Activated CD4-positive, alpha-beta T cell treated with anti-CD3 and anti-CD28 coated beads, Interleukin-2, amount 10 ng/mL, durations not matched to agents 7 days and 5 days (primary cell): ENCODE measurements around the gene FITM2. TPM values are rescaled to one million over a fixed set of nuclear protein-coding genes. Genes with fewer than 3 reads are reported as not detected.

ENCODE experiments used
- CTCF ChIA-PET: fragments of 350-600 bp; sonication (Branson Sonifier 250); formaldehyde crosslinking; loops from one replicate; lab custom pipeline; 2021; ENCODE audit warnings: antibody characterized with exemption; lab: Charles Lee
- POLR2A ChIA-PET: fragments of 350-600 bp; sonication (Branson Sonifier 250); formaldehyde crosslinking; loops from one replicate; lab custom pipeline; 2021; ENCODE audit warnings: antibody characterized with exemption; lab: Charles Lee
- DNase-seq: peaks from one replicate; pipeline ENCODE4 v3.0.0-alpha.2; 2020
- H3K27ac Mint-ChIP-seq: one replicate; pipeline ENCODE4 v1.8.0; 2021; ENCODE audit warnings: mild to moderate bottlenecking, moderate library complexity, mixed read lengths
- H3K27me3 Mint-ChIP-seq: one replicate; pipeline ENCODE4 v1.8.0; 2021; ENCODE audit warnings: mixed read lengths
- H3K36me3 Mint-ChIP-seq: one replicate; pipeline ENCODE4 v1.8.0; 2021; ENCODE audit warnings: low read depth, mixed read lengths
- H3K4me1 Mint-ChIP-seq: one replicate; pipeline ENCODE4 v1.8.0; 2021; ENCODE audit warnings: mixed read lengths
- H3K4me3 Mint-ChIP-seq: one replicate; pipeline ENCODE4 v1.8.0; 2021; ENCODE audit warnings: mild to moderate bottlenecking, moderate library complexity, mixed read lengths
- H3K9me3 Mint-ChIP-seq: one replicate; pipeline ENCODE4 v1.8.0; 2021; ENCODE audit warnings: mixed read lengths
- total RNA-seq, 2 experiments: library from RNA; stranded (reverse); gene quantifications; one replicate each; pipeline ENCODE4 v1.2.3, GENCODE V29; 2021

Gene FITM2
- total RNA-seq, 2 experiments from 2014 or later: 4.8 to 4.9 TPM

DNA sequence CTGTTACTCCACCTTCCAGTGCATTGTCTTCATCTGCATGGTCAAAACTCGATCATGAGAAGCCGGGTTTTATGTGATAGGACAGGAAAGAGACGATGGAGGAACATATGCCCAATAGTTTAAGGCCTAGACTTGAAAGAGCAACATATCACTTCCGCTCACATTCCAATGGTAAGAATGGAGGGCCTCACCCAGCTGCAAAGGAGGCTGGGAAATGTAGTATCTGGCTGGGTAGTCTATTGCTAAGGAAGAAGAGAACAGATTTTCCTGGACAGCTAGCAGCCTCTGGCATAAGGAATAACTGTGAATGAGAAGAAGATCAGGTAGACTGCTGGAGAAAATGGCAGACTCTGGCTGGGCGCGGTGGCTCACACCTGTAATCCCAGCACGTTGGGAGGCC, 19.2 kb downstream of the FITM2 start:
- no peak overlapping the region for H3K4me3 Mint-ChIP-seq
- no peaks in the 10 kb centered on the region for H3K4me1 Mint-ChIP-seq
- no peaks in the 10 kb centered on the region for H3K36me3 Mint-ChIP-seq
- no peaks in the 10 kb centered on the region for H3K27me3 Mint-ChIP-seq
- H3K27ac Mint-ChIP-seq: no peak overlapping the region
- no peaks in the 10 kb centered on the region for H3K9me3 Mint-ChIP-seq
- ChIA-PET CTCF (interaction anchor here (1.0 kb wide), 1 partner anchor 19 kb away, joined by 4 read pairs; the partner anchor contains the start of gene FITM2), POLR2A (no interaction called here)
- no peak for DNase-seq

GRCh38 chr20:44288252-44288651, 22.8 kb downstream of the FITM2 start:
- peak; percentile 24 for DNase-seq
- POLR2A ChIA-PET: no interaction called here
- H3K9me3 Mint-ChIP-seq: no peaks in the 10 kb centered on the region
- CTCF ChIA-PET: no interaction called here
- H3K27me3 Mint-ChIP-seq: no peaks in the 10 kb centered on the region
- no peak overlapping the region for H3K4me3 Mint-ChIP-seq
- no peaks in the 10 kb centered on the region for H3K4me1 Mint-ChIP-seq
- no peaks in the 10 kb centered on the region for H3K36me3 Mint-ChIP-seq
- H3K27ac Mint-ChIP-seq: no peak overlapping the region

DNA sequence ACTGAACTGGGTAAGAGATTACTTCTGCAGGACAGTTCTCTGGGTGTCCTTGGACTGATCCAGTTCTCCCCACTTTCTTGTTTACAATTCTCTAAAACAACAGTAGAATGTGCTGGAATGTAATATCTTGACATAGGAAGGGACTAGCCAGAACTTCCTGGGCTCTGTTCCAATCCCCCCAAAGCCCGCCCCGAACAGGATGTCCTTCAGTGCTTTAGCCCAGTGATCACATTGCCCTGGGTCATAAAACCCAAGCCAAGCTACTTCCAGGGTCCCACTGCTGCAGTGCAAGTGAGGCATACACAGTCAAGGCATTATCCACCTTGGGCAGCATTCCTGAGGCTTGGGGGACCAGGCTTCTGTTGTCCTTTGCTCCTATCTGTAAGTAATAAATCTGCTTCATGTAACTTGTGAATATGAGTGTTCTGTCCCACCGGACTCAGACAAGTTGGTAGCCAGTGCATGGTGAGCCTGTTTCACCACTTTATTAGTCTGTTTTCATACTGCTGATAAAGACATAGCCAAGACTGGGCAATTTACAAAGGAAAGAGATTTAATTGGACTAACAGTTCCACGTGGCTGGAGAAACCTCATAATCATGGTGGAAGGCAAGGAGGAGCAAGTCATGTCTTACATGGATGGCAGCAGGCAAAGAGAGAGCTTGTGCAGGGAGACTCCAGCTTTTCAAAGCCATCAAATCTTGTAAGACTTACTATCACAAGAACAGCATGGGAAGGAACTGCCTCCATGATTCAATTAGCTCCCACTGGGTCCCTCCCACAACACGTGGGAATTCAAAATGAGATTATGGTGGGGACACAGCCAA, 23.5 kb downstream of the FITM2 start:
- no peaks in the 10 kb centered on the region for H3K4me1 Mint-ChIP-seq
- H3K27ac Mint-ChIP-seq: no peak overlapping the region
- no peak overlapping the region for H3K4me3 Mint-ChIP-seq
- no peak for DNase-seq
- no peaks in the 10 kb centered on the region for H3K9me3 Mint-ChIP-seq
- CTCF ChIA-PET: no interaction called here
- POLR2A ChIA-PET: no interaction called here
- H3K36me3 Mint-ChIP-seq: no peaks in the 10 kb centered on the region
- H3K27me3 Mint-ChIP-seq: no peaks in the 10 kb centered on the region

GRCh38 chr20:44284032-44284431, 27.0 kb downstream of the FITM2 start:
- Mint-ChIP-seq H3K4me3 (no peak overlapping the region), H3K27me3 (no peaks in the 10 kb centered on the region), H3K36me3 (no peaks in the 10 kb centered on the region), H3K4me1 (no peaks in the 10 kb centered on the region), H3K27ac (no peak overlapping the region), H3K9me3 (no peaks in the 10 kb centered on the region)
- ChIA-PET POLR2A (no interaction called here), CTCF (no interaction called here)
- DNase-seq: no peak

- Mint-ChIP-seq H3K27ac (no peak overlapping the region), H3K9me3 (no peaks in the 10 kb centered on the region), H3K4me3 (no peak overlapping the region), H3K36me3 (no peaks in the 10 kb centered on the region), H3K4me1 (no peaks in the 10 kb centered on the region), H3K27me3 (no peaks in the 10 kb centered on the region)
- no peak for DNase-seq
- ChIA-PET POLR2A (no interaction called here), CTCF (interaction anchor here (1.2 to 1.4 kb wide), 3 partner anchors 7 to 29 kb away, joined by 3 to 4 read pairs (median 3); partner anchors contain the start of gene FITM2)
These were observed 28.8 kb downstream of the FITM2 start for GRCh38 chr20:44282192-44282591.

GRCh38 chr20:44280387-44280786, 30.6 kb downstream of the FITM2 start:
- ChIA-PET POLR2A (no interaction called here), CTCF (interaction anchor here (1.3 kb wide), 1 partner anchor 15 kb away, joined by 3 read pairs; no protein-coding TSS in a partner anchor)
- no peak for DNase-seq
- Mint-ChIP-seq H3K4me3 (no peak overlapping the region), H3K9me3 (no peaks in the 10 kb centered on the region), H3K27ac (no peak overlapping the region), H3K27me3 (no peaks in the 10 kb centered on the region), H3K36me3 (no peaks in the 10 kb centered on the region), H3K4me1 (no peaks in the 10 kb centered on the region)

- H3K4me1 Mint-ChIP-seq: no peaks in the 10 kb centered on the region
- ChIA-PET POLR2A (no interaction called here), CTCF (interaction anchor here (1.3 kb wide), 1 partner anchor 14 kb away, joined by 3 read pairs; no protein-coding TSS in a partner anchor)
- H3K27me3 Mint-ChIP-seq: no peaks in the 10 kb centered on the region
- H3K9me3 Mint-ChIP-seq: no peaks in the 10 kb centered on the region
- no peak overlapping the region for H3K27ac Mint-ChIP-seq
- no peak for DNase-seq
- H3K4me3 Mint-ChIP-seq: no peak overlapping the region
- no peaks in the 10 kb centered on the region for H3K36me3 Mint-ChIP-seq
These were observed 31.8 kb downstream of the FITM2 start for GRCh38 chr20:44279228-44279627.

DNA sequence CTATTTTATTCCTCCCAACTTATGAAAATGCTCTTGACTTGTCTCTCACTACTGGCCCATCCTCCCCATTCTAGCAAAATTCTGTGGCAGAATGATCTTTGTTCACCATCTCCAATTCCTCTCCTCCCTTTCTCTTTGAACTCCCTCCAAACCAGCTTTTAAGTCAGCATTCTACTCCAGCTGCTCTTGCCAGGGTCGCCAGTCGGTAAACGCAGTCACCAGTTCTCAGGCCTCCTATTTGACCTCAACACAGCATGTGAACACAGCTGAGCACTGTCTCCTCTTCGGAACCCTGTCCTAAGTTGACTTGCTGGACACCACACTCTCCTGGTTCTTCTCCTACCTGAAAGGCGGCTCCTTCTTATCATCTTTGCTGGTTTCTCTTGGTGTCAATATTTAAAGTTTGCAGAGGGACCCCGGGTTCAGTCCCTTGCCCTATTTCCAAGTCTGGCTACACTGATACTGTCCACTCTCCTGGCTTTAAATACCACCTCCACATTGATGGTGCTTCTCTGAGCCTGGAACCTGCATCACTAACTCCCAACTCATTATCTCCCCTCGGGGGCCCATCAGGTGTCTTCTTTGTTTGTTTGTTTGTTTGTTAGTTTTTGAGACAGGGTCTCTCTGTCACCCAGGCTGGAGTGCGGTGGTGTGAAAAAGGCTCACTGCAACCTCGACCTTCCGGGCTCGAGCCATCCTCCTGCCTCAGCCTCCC, 36.5 kb downstream of the FITM2 start:
- CTCF ChIA-PET: interaction anchor here (1.9 kb wide), 1 partner anchor 8 kb away, joined by 3 read pairs; no protein-coding TSS in a partner anchor
- Mint-ChIP-seq H3K4me1 (no peaks in the 10 kb centered on the region), H3K36me3 (no peaks in the 10 kb centered on the region), H3K4me3 (no peak overlapping the region), H3K9me3 (no peaks in the 10 kb centered on the region), H3K27ac (no peak overlapping the region), H3K27me3 (no peaks in the 10 kb centered on the region)
- POLR2A ChIA-PET: no interaction called here
- DNase-seq: no peak

DNA sequence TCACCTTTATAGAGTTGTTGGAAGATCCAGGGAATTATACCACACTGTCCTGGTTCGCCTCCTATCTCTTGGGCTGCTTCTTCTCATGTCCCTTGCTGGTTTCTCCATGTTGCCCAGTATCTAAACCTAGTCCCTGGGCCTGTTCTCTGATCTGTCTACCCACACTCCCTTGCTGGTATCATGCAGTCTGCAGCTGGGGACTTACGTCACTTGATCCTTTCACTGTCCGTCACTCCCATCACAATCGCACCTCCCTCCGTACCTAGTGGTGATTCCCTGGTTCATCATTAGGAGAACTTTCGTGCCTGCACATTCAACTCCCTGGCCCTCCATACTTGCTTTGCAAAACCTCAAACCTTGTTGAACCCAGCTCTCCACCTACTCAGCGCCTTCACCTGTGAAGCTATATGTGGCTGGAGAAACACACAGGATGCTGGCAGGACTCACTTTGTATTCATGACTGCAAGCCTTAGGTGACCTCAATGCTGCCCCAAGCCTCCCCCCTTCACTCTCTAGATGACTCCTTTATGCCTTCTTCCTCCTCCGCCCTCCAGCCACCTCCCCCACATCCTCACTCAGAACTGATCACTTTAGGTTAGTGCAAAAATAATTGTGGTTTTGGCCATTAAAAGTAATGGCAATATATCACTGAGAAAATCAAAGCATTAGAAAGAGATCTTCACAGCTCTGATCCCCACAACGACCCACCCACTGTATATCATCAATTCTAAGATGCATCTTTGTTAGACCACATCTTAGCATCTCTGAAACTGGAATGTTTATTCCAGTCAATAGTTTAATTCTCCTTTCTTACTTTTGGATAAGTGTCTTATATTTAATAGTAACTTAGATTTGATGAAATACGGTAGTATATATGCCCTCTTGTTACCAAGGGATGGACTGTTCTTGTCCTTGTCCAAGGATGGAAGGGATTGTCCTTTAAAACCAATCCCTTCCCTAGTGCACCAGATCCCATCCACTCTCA, 37.5 kb downstream of the FITM2 start:
- DNase-seq: no peak
- CTCF ChIA-PET: interaction anchor here (1.1 kb wide), 1 partner anchor 8 kb away, joined by 3 read pairs; no protein-coding TSS in a partner anchor
- no peaks in the 10 kb centered on the region for H3K36me3 Mint-ChIP-seq
- H3K27me3 Mint-ChIP-seq: no peaks in the 10 kb centered on the region
- H3K27ac Mint-ChIP-seq: no peak overlapping the region
- no peak overlapping the region for H3K4me3 Mint-ChIP-seq
- H3K9me3 Mint-ChIP-seq: no peaks in the 10 kb centered on the region
- no peaks in the 10 kb centered on the region for H3K4me1 Mint-ChIP-seq
- POLR2A ChIA-PET: no interaction called here

- no peak overlapping the region for H3K4me3 Mint-ChIP-seq
These were observed 38.9 kb downstream of the FITM2 start for GRCh38 chr20:44271915-44272663.

GRCh38 chr20:44268802-44269201, 42.2 kb downstream of the FITM2 start:
- H3K27me3 Mint-ChIP-seq: no peaks in the 10 kb centered on the region
- ChIA-PET CTCF (no interaction called here), POLR2A (no interaction called here)
- H3K4me1 Mint-ChIP-seq: no peaks in the 10 kb centered on the region
- no peak overlapping the region for H3K27ac Mint-ChIP-seq
- H3K36me3 Mint-ChIP-seq: no peaks in the 10 kb centered on the region
- H3K9me3 Mint-ChIP-seq: no peaks in the 10 kb centered on the region
- no peak for DNase-seq
- H3K4me3 Mint-ChIP-seq: no peak overlapping the region

More at GRCh38 chr20:44271915-44272663, 38.9 kb downstream of the FITM2 start:
- no peak overlapping the region for H3K27ac Mint-ChIP-seq
- H3K4me1 Mint-ChIP-seq: no peaks in the 10 kb centered on the region
- ChIA-PET CTCF (interaction anchor here (0.6 kb wide), 1 partner anchor 510 kb away, joined by 5 read pairs; no protein-coding TSS in a partner anchor), POLR2A (no interaction called here)
- no peak for DNase-seq
- no peaks in the 10 kb centered on the region for H3K36me3 Mint-ChIP-seq
- no peaks in the 10 kb centered on the region for H3K9me3 Mint-ChIP-seq
- no peaks in the 10 kb centered on the region for H3K27me3 Mint-ChIP-seq
